Stimulated activated CD4-positive, alpha-beta T cell treated with anti-CD3 and anti-CD28 coated beads, Interleukin-2, amount 100 ng/mL, for 48 hours (primary cell): ENCODE results near the gene GPR52.
"Not testable (repeated sequence)": the region's sequence is repeated elsewhere in the genome, so short reads cannot be mapped to it uniquely, and the experiment has no call there.

ENCODE experiments used
- DNase-seq, 2 donors: peaks; one replicate each; pipeline ENCODE4 v3.0.0-alpha.2; 2020

The GPR52 gene

GRCh38 chr1:174447866-174448530 is at the start of gene GPR52:
Gene GPR52 (plus strand): TSS chr1:174447964. CDS start chr1:174448112, 148 bp downstream.
- no peak for DNase-seq

GRCh38 chr1:174398246-174398645 is 49.5 kb upstream of the GPR52 start:
- no peak for DNase-seq

- DNase-seq, result no peak
These were observed 48.6 kb upstream of the GPR52 start for GRCh38 chr1:174399211-174399610.

- DNase-seq, result no peak
These were observed 46.7 kb upstream of the GPR52 start for GRCh38 chr1:174401075-174401474.

GRCh38 chr1:174405219-174405618 is 42.5 kb upstream of the GPR52 start:
- no peak for DNase-seq

- no peak for DNase-seq
These were observed 41.3 kb upstream of the GPR52 start for GRCh38 chr1:174406421-174406820.

- no peak for DNase-seq
These were observed 40.1 kb upstream of the GPR52 start for GRCh38 chr1:174407665-174408064.

GRCh38 chr1:174408146-174408545 is 39.6 kb upstream of the GPR52 start:
- DNase-seq, result no peak

GRCh38 chr1:174409801-174410200 is 38.0 kb upstream of the GPR52 start:
- DNase-seq, result not testable (repeated sequence)

- DNase-seq, result no peak
These were observed 34.1 kb upstream of the GPR52 start for GRCh38 chr1:174413632-174414031.

- no peak for DNase-seq
These were observed 33.6 kb upstream of the GPR52 start for GRCh38 chr1:174414203-174414602.

- DNase-seq, result no peak
These were observed 32.3 kb upstream of the GPR52 start for GRCh38 chr1:174415506-174415905.

- no peak for DNase-seq
These were observed 29.8 kb upstream of the GPR52 start for GRCh38 chr1:174417921-174418320.

GRCh38 chr1:174425121-174425520 is 22.6 kb upstream of the GPR52 start:
- no peak for DNase-seq

- no peak for DNase-seq
These were observed 21.6 kb upstream of the GPR52 start for GRCh38 chr1:174426153-174426552.

GRCh38 chr1:174428033-174428432 is 19.7 kb upstream of the GPR52 start:
- DNase-seq, result no peak

- no peak for DNase-seq
These were observed 19.0 kb upstream of the GPR52 start for GRCh38 chr1:174428739-174429138.

GRCh38 chr1:174433451-174433850 is 14.3 kb upstream of the GPR52 start:
- no peak for DNase-seq

- no peak for DNase-seq
These were observed 2.4 kb upstream of the GPR52 start for GRCh38 chr1:174445351-174445750.

GRCh38 chr1:174445817-174446216 is 1.9 kb upstream of the GPR52 start:
- no peak for DNase-seq

GRCh38 chr1:174448531-174448883 is 743 bp downstream of the GPR52 start:
- no peak for DNase-seq

- DNase-seq, result no peak
These were observed 1.2 kb downstream of the GPR52 start for GRCh38 chr1:174448974-174449373.

GRCh38 chr1:174451408-174451807 is 3.6 kb downstream of the GPR52 start:
- no peak for DNase-seq

GRCh38 chr1:174465855-174466254 is 18.1 kb downstream of the GPR52 start:
- DNase-seq, result no peak

- DNase-seq, result no peak
These were observed 18.8 kb downstream of the GPR52 start for GRCh38 chr1:174466607-174467006.
